Astrocyte of the hippocampus (primary cell): ENCODE measurements around the gene CELF2.

Experiments
- DNase-seq: peaks from one replicate; pipeline ENCODE4 v3.0.0; 2011; ENCODE audit warnings: low read depth, low spot score

Gene CELF2

GRCh38 chr10:11004144-11005077, 13.3 kb upstream of the CELF2 start:
- DNase-seq: no peak

GRCh38 chr10:11005725-11006427, 11.8 kb upstream of the CELF2 start:
- DNase-seq: no peak

GRCh38 chr10:11006428-11006825, 11.2 kb upstream of the CELF2 start:
- DNase-seq: no peak

GRCh38 chr10:11007476-11008020, 10.1 kb upstream of the CELF2 start:
- no peak for DNase-seq

GRCh38 chr10:11009471-11010308, 8.0 kb upstream of the CELF2 start:
- peak; percentile 72 for DNase-seq

GRCh38 chr10:11010582-11010981, 7.1 kb upstream of the CELF2 start:
- DNase-seq: no peak

- no peak for DNase-seq
Observed at GRCh38 chr10:11011436-11011835, 6.2 kb upstream of the CELF2 start.

GRCh38 chr10:11011984-11012383, 5.7 kb upstream of the CELF2 start:
- peak; percentile 41 for DNase-seq

GRCh38 chr10:11012421-11013295, 5.0 kb upstream of the CELF2 start:
- no peak for DNase-seq

- no peak for DNase-seq
Observed at GRCh38 chr10:11013836-11014235, 3.8 kb upstream of the CELF2 start.

- peak; percentile 49 for DNase-seq
Observed at GRCh38 chr10:11014671-11015445, 2.8 kb upstream of the CELF2 start.

- no peak for DNase-seq
Observed at GRCh38 chr10:11015446-11015934, 2.2 kb upstream of the CELF2 start.

- no peak for DNase-seq
Observed at GRCh38 chr10:11017000-11017569, 587 bp upstream of the CELF2 start.

GRCh38 chr10:11018432-11018841, 765 bp downstream of the CELF2 start:
- no peak for DNase-seq

- no peak for DNase-seq
Observed at GRCh38 chr10:11018855-11019631, 1.4 kb downstream of the CELF2 start.

GRCh38 chr10:11019724-11020547, 2.3 kb downstream of the CELF2 start:
- no peak for DNase-seq

- no peak for DNase-seq
Observed at GRCh38 chr10:11020548-11020942, 2.9 kb downstream of the CELF2 start.

GRCh38 chr10:11022213-11022612, 4.5 kb downstream of the CELF2 start:
- no peak for DNase-seq
